HEK293 (cell line): ENCODE measurements around the gene CENPM.

Source experiments
- CTCF ChIA-PET: fragments of 350-600 bp; formaldehyde crosslinking; extraction: SDS; loops from one replicate; lab custom pipeline; 2021; ENCODE audit warnings: antibody characterized with exemption; lab: Yijun Ruan, JAX
- POLR2A ChIA-PET: fragments of 300-600 bp; formaldehyde crosslinking; extraction: SDS; loops from one replicate; lab custom pipeline; 2020; ENCODE audit warnings: antibody characterized with exemption, inconsistent platforms; lab: Yijun Ruan, JAX
- H3K27ac ChIP-seq: fragments of 200-500 bp; sonication (Bioruptor generic); 2 replicates; pipeline ENCODE4 v1.5.1; 2014; ENCODE audit warnings: low read depth, low read length, control low read depth, inconsistent platforms; ENCODE audit errors: extremely low read depth
- H3K36me3 ChIP-seq, 2 experiments: fragments of 200-500 bp in 1 of 2; sonication (Bioruptor generic) in 1 of 2; 1 replicate in 1 of 2; 2 replicates in 1 of 2; pipeline ENCODE4 v1.5.1; 2014 to 2017; ENCODE audit warnings: inconsistent platforms in 2 of 2, low read length in 2 of 2; ENCODE audit not compliant: control insufficient read depth in 2 of 2, insufficient read depth in 1 of 2
- H3K4me1 ChIP-seq: fragments of 200-500 bp; sonication (Bioruptor generic); 2 replicates; pipeline ENCODE4 v1.5.1; 2014; ENCODE audit warnings: mild to moderate bottlenecking, low read length, inconsistent platforms; ENCODE audit not compliant: control insufficient read depth, insufficient read depth
- H3K4me3 ChIP-seq: 2 replicates; pipeline ENCODE4 v1.5.1; 2011; ENCODE audit warnings: low read depth, mild to moderate bottlenecking, control low read depth, low read length, moderate library complexity
- H3K9me3 ChIP-seq: fragments of 200-500 bp; sonication (Bioruptor generic); 2 replicates; pipeline ENCODE4 v1.5.1; 2014; ENCODE audit warnings: low read depth, low read length, inconsistent platforms; ENCODE audit not compliant: control insufficient read depth, insufficient read depth
- GLI2 ChIP-seq: fragments of 450-650 bp; formaldehyde crosslinking; IDR thresholded peaks from 2 replicates; pipeline ENCODE4; 2017; ENCODE audit warnings: missing biosample characterization, missing genetic modification characterization, low read depth, borderline replicate concordance
- GLIS1 ChIP-seq: fragments of 450-650 bp; formaldehyde crosslinking; IDR thresholded peaks from 2 replicates; pipeline ENCODE4 v1.5.1; 2016; ENCODE audit warnings: missing biosample characterization, missing genetic modification characterization
- HOXD13 ChIP-seq: sonication (generic); formaldehyde crosslinking; IDR thresholded peaks from 2 replicates; pipeline ENCODE4 v1.8.0; 2022; ENCODE audit warnings: missing genetic modification reagents, borderline replicate concordance
- IKZF3 ChIP-seq: fragments of 450-650 bp; IDR thresholded peaks from 2 replicates; pipeline ENCODE4 v1.5.0; 2018; ENCODE audit warnings: missing biosample characterization, mild to moderate bottlenecking, missing genetic modification characterization, moderate library complexity
- REPIN1 ChIP-seq: fragments of 450-650 bp; formaldehyde crosslinking; IDR thresholded peaks from 2 replicates; pipeline ENCODE4 v1.5.1; 2017; ENCODE audit warnings: missing biosample characterization, missing genetic modification characterization, low read depth
- ZFP37 ChIP-seq: fragments of 450-650 bp; formaldehyde crosslinking; IDR thresholded peaks from 2 replicates; pipeline ENCODE4 v1.5.1; 2016; ENCODE audit warnings: missing biosample characterization, missing genetic modification characterization
- ZNF114 ChIP-seq: fragments of 450-650 bp; formaldehyde crosslinking; IDR thresholded peaks from 2 replicates; pipeline ENCODE4 v1.5.0; 2017; ENCODE audit warnings: missing biosample characterization, missing genetic modification characterization
- ZNF146 ChIP-seq: fragments of 450-650 bp; formaldehyde crosslinking; IDR thresholded peaks from 2 replicates; pipeline ENCODE4 v1.5.1; 2016; ENCODE audit warnings: missing biosample characterization, missing genetic modification characterization
- ZNF48 ChIP-seq: fragments of 450-650 bp; formaldehyde crosslinking; IDR thresholded peaks from 2 replicates; pipeline ENCODE4 v1.5.1; 2016; ENCODE audit warnings: missing biosample characterization, missing genetic modification characterization
- ZNF623 ChIP-seq: fragments of 450-650 bp; formaldehyde crosslinking; IDR thresholded peaks from 2 replicates; pipeline ENCODE4 v1.5.1; 2016; ENCODE audit warnings: missing biosample characterization, missing genetic modification characterization
- ZNF626 ChIP-seq: fragments of 450-650 bp; sonication (Bioruptor Pico); formaldehyde crosslinking; IDR thresholded peaks from 2 replicates; pipeline ENCODE4 v1.5.1; 2018; ENCODE audit warnings: missing biosample characterization, missing genetic modification characterization, inconsistent platforms
- ZNF629 ChIP-seq: fragments of 450-650 bp; formaldehyde crosslinking; IDR thresholded peaks from 2 replicates; pipeline ENCODE4 v1.5.1; 2017; ENCODE audit warnings: missing biosample characterization, missing genetic modification characterization
- ZNF658 ChIP-seq: fragments of 450-650 bp; formaldehyde crosslinking; IDR thresholded peaks from 2 replicates; pipeline ENCODE4; 2016; ENCODE audit warnings: missing biosample characterization, missing genetic modification characterization
- ZNF692 ChIP-seq: fragments of 450-650 bp; formaldehyde crosslinking; IDR thresholded peaks from 2 replicates; pipeline ENCODE4 v1.5.1; 2016; ENCODE audit warnings: missing biosample characterization, missing genetic modification characterization
- ZSCAN30 ChIP-seq: fragments of 450-650 bp; IDR thresholded peaks from 2 replicates; pipeline ENCODE4 v1.5.1; 2018; ENCODE audit warnings: missing biosample characterization, mild to moderate bottlenecking, missing genetic modification characterization, moderate library complexity
- TF ChIP-seq, protein P1 (sequence below): fragments of 450-650 bp; formaldehyde crosslinking; IDR thresholded peaks from 2 replicates; pipeline ENCODE4 v1.5.0; 2017; ENCODE audit warnings: missing biosample characterization, missing genetic modification characterization, borderline replicate concordance
- TF ChIP-seq, protein P2 (sequence below): fragments of 450-650 bp; formaldehyde crosslinking; conservative IDR thresholded peaks from 2 replicates; pipeline ENCODE4 v1.5.1; 2016; ENCODE audit warnings: low read depth, missing biosample characterization, missing genetic modification characterization
- TF ChIP-seq, protein P3 (sequence below): fragments of 450-650 bp; formaldehyde crosslinking; IDR thresholded peaks from 2 replicates; pipeline ENCODE4 v1.5.1; 2016; ENCODE audit warnings: missing biosample characterization, missing genetic modification characterization, low read depth
- TF ChIP-seq, protein P4 (sequence below): fragments of 450-650 bp; formaldehyde crosslinking; IDR thresholded peaks from 2 replicates; pipeline ENCODE4 v1.5.1; 2016; ENCODE audit warnings: missing biosample characterization, missing genetic modification characterization

The CENPM gene

GRCh38 chr22:41991111-41991510 is 44.2 kb upstream of the CENPM start (continued):
- TF ChIP-seq ZNF692 (tag by site-specific recombination) (no peak), GLIS1 (tag by site-specific recombination) (no peak), ZNF114 (no peak), ZNF48 (tag by site-specific recombination) (no peak), ZNF658 (no peak), ZNF629 (no peak)
- TF ChIP-seq, protein P1, sequence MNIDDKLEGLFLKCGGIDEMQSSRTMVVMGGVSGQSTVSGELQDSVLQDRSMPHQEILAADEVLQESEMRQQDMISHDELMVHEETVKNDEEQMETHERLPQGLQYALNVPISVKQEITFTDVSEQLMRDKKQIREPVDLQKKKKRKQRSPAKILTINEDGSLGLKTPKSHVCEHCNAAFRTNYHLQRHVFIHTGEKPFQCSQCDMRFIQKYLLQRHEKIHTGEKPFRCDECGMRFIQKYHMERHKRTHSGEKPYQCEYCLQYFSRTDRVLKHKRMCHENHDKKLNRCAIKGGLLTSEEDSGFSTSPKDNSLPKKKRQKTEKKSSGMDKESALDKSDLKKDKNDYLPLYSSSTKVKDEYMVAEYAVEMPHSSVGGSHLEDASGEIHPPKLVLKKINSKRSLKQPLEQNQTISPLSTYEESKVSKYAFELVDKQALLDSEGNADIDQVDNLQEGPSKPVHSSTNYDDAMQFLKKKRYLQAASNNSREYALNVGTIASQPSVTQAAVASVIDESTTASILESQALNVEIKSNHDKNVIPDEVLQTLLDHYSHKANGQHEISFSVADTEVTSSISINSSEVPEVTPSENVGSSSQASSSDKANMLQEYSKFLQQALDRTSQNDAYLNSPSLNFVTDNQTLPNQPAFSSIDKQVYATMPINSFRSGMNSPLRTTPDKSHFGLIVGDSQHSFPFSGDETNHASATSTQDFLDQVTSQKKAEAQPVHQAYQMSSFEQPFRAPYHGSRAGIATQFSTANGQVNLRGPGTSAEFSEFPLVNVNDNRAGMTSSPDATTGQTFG (tag by site-specific recombination) = no peak

GRCh38 chr22:41989246-41989645 is 42.3 kb upstream of the CENPM start:
- CTCF ChIA-PET = no interaction called here
- Histone ChIP-seq H3K4me3 (no peak overlapping the region), H3K27ac (no peak overlapping the region), H3K9me3 (no peaks in the 10 kb centered on the region), H3K36me3 (peaks cover 0 to 18% of the 10 kb centered on the region in 2 experiments; a peak in 1 of 3 replicates), H3K4me1 (no peaks in the 10 kb centered on the region)
- TF ChIP-seq ZNF626 (tag by site-specific recombination) = no peak
- no peak for TF ChIP-seq GLI2 (tag by site-specific recombination)
- TF ChIP-seq, protein P2, sequence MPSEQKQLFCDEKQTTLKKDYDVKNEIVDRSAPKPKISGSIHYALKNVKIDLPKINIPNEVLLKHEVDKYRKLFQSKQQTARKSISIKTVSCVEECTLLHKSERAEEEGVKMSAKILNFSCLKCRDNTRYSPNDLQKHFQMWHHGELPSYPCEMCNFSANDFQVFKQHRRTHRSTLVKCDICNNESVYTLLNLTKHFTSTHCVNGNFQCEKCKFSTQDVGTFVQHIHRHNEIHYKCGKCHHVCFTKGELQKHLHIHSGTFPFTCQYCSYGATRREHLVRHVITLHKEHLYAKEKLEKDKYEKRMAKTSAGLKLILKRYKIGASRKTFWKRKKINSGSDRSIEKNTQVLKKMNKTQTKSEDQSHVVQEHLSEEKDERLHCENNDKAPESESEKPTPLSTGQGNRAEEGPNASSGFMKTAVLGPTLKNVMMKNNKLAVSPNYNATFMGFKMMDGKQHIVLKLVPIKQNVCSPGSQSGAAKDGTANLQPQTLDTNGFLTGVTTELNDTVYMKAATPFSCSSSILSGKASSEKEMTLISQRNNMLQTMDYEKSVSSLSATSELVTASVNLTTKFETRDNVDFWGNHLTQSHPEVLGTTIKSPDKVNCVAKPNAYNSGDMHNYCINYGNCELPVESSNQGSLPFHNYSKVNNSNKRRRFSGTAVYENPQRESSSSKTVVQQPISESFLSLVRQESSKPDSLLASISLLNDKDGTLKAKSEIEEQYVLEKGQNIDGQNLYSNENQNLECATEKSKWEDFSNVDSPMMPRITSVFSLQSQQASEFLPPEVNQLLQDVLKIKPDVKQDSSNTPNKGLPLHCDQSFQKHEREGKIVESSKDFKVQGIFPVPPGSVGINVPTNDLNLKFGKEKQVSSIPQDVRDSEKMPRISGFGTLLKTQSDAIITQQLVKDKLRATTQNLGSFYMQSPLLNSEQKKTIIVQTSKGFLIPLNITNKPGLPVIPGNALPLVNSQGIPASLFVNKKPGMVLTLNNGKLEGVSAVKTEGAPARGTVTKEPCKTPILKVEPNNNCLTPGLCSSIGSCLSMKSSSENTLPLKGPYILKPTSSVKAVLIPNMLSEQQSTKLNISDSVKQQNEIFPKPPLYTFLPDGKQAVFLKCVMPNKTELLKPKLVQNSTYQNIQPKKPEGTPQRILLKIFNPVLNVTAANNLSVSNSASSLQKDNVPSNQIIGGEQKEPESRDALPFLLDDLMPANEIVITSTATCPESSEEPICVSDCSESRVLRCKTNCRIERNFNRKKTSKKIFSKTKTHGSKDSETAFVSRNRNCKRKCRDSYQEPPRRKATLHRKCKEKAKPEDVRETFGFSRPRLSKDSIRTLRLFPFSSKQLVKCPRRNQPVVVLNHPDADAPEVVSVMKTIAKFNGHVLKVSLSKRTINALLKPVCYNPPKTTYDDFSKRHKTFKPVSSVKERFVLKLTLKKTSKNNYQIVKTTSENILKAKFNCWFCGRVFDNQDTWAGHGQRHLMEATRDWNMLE (tag by site-specific recombination) = no peak
- TF ChIP-seq ZNF146 = no peak
- TF ChIP-seq IKZF3 (tag by site-specific recombination) = no peak
- no peak for TF ChIP-seq HOXD13 (CRISPR knock-in tag)
- no peak for TF ChIP-seq ZNF48 (tag by site-specific recombination)
- no peak for TF ChIP-seq ZFP37
- TF ChIP-seq, protein P3, sequence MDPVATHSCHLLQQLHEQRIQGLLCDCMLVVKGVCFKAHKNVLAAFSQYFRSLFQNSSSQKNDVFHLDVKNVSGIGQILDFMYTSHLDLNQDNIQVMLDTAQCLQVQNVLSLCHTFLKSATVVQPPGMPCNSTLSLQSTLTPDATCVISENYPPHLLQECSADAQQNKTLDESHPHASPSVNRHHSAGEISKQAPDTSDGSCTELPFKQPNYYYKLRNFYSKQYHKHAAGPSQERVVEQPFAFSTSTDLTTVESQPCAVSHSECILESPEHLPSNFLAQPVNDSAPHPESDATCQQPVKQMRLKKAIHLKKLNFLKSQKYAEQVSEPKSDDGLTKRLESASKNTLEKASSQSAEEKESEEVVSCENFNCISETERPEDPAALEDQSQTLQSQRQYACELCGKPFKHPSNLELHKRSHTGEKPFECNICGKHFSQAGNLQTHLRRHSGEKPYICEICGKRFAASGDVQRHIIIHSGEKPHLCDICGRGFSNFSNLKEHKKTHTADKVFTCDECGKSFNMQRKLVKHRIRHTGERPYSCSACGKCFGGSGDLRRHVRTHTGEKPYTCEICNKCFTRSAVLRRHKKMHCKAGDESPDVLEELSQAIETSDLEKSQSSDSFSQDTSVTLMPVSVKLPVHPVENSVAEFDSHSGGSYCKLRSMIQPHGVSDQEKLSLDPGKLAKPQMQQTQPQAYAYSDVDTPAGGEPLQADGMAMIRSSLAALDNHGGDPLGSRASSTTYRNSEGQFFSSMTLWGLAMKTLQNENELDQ (tag by site-specific recombination) = no peak
- TF ChIP-seq REPIN1 (tag by site-specific recombination) = no peak
- TF ChIP-seq, protein P1 (tag by site-specific recombination) = no peak
- TF ChIP-seq ZSCAN30 (tag by site-specific recombination) = no peak
- TF ChIP-seq, protein P4, sequence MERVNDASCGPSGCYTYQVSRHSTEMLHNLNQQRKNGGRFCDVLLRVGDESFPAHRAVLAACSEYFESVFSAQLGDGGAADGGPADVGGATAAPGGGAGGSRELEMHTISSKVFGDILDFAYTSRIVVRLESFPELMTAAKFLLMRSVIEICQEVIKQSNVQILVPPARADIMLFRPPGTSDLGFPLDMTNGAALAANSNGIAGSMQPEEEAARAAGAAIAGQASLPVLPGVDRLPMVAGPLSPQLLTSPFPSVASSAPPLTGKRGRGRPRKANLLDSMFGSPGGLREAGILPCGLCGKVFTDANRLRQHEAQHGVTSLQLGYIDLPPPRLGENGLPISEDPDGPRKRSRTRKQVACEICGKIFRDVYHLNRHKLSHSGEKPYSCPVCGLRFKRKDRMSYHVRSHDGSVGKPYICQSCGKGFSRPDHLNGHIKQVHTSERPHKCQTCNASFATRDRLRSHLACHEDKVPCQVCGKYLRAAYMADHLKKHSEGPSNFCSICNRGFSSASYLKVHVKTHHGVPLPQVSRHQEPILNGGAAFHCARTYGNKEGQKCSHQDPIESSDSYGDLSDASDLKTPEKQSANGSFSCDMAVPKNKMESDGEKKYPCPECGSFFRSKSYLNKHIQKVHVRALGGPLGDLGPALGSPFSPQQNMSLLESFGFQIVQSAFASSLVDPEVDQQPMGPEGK = no peak
- TF ChIP-seq ZNF623 = no peak
- POLR2A ChIA-PET = no interaction called here
